C4-2B (cell line): Measurements from ENCODE around the gene CYTH3.

Experiments used
- ZFX ChIP-seq: fragments of 450-650 bp; IDR thresholded peaks from 2 replicates; pipeline ENCODE4 v1.6.1; 2017
- TF ChIP-seq, protein P1 (sequence below): fragments of 450-650 bp; conservative IDR thresholded peaks from 2 replicates; pipeline ENCODE4 v1.5.1; 2017; ENCODE audit warnings: mild to moderate bottlenecking

DNA sequence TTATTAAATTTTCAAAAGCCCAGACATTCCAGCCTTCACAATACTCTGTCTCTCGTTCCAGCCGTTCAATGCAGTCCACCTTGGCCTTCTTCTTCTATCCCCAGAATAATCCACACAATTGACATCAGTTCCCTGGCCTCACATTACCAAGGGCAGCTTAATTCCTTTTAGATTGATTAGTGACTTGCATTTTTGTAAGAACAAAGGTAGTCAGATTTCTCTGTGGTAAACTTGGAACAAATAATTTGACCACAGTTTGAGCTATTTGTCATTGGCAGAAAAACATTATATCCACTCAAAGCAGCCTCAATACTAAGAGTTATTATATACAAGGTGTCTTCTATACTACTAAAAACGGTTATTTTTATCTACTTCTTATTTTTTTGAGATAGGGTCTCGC, 5.1 kb upstream of the CYTH3 start:
- TF ChIP-seq, protein P1, sequence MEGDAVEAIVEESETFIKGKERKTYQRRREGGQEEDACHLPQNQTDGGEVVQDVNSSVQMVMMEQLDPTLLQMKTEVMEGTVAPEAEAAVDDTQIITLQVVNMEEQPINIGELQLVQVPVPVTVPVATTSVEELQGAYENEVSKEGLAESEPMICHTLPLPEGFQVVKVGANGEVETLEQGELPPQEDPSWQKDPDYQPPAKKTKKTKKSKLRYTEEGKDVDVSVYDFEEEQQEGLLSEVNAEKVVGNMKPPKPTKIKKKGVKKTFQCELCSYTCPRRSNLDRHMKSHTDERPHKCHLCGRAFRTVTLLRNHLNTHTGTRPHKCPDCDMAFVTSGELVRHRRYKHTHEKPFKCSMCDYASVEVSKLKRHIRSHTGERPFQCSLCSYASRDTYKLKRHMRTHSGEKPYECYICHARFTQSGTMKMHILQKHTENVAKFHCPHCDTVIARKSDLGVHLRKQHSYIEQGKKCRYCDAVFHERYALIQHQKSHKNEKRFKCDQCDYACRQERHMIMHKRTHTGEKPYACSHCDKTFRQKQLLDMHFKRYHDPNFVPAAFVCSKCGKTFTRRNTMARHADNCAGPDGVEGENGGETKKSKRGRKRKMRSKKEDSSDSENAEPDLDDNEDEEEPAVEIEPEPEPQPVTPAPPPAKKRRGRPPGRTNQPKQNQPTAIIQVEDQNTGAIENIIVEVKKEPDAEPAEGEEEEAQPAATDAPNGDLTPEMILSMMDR = no peak
- TF ChIP-seq ZFX = no peak
